ENCODE data around the gene SH2D1B.

Gene SH2D1B

DNA sequence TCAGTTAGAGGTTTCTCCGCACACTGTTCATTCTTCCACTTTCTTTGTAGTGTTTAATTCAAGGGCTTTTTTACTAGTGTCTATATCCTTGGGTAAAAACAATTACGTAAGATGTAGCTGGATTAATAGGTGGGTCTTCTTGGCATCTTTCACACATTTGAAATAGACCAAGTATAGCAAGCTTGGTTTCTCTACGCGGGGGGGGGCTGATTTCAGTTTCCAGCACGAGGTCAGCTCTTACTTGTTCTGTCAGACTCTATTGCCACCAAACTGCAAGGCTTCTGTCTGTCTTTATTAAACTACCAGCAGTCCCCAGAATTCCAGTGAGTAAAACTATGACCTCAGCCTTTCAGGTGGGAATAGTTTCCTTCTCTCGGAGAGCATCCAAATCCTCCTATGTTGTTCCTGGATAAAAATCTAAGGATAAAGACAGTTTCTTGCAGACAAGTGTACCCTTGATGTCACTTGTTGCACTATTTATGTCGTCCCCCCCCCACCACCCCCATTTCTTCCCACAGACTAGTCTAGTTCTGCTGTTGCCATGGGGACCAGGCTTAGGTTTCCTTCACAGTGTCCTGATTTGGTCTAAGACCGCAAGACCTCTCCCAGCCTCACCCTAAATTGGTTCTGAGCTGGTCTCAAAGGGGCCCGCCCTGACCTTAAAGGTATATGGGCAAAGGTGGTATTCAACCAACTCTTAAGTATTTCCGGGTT is 52.3 kb downstream of the SH2D1B start:
- DNase-seq: no peak

DNA sequence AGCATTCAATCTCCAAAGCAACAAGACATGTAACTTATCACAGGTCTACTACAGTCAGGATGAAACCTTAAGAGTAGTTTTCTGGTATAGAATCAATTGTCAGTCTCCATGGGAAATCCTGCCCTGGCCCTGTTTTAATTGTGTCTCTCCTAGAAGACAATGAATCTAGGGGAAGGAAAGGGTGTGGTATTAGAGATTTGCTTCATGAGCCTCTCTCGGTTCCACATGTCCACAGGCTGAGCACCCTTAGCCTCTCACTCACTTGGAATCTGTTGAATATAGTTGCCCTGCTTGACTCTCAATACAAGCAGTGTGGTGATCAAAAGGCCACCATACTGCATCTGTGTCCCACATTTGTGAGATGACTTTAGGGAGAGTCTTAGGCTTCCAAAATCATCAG is 53.0 kb downstream of the SH2D1B start:
- no peak for DNase-seq

DNA sequence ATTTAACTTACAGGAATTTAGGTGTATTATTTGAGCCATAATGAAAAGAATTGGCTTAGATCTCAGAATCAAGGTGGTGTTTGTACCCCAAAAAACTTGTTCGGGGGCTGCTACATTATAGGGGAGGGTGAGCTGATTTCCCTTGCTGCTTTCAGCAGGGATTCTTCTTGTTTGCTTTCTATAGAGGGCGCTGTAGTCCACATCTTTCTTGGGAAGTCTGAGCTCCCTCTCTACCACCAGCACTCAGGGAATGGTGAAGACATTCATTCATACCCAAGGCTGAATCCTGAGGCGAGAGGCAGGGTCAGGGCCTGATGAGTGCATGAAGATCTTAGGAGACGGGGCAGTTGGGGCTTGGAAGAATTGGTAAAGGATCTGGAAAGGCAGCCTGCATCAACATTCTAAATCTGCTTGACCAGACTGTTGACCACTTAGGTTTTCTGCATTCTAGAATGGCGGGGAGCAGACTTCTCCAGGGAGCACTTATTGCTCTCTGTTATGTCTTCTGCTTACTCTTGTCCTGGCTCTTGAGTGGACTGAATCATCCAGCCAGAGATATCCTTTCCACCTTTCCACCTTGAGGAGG is 54.2 kb downstream of the SH2D1B start:
- peak; percentile 47 for DNase-seq

DNA sequence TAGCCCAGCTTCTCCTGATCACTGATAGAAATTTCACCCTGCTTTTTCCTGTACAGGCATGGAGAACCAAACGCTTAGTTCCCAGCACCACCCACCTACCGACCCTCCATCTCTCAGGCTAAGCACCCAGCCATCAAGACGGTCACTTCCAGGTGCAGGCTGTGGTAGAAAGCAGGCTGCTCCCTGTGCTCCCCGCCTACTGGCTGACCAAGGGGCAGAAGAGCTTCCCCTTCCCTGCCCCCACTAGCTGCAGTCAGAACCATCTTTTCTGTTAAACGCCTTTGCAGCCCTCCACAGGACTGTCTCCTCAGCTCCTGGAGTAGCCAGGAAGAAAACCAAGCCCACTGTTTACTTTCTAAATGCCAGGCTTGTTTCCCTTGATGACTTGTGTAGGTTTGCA is 58.2 kb downstream of the SH2D1B start:
- no peak for DNase-seq

DNA sequence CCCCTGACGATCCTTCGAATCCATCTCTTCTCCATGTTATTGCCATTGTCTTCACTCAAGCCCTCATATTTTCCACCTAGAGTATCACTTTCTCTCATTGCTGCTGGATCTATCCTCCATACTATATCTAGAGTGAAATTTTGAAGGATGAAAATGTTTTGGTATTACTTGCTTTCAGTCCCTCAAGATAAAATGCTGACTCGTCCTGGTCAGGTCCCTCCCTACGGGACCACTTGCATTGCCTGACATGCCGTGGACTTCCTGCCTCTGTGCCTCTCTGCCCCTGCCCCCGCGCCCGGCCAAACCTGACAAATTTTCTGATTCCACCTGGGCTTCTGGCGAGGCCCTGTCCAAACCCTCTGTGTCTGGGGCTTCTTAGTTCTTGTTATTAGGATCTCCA is 58.9 kb downstream of the SH2D1B start:
- DNase-seq: no peak

DNA sequence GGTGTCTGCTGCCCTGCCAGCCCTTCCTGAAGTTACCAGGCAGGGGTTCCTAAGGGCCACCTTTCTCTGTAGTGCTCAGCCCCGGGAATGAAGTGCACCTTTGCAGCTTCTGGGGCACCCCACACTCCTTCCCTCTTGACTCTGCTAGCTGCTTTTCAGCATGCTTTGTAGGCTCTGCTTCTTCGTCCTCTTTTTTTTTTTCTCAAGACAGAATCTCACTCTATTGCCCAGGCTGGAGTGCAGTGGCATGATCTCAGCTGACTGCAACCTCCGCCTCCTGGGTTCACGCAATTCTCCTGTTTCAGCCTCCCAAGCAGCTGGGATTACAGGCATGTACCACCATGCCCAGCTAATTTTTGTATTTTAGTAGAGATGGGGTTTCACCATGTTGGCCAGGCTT is 60.1 kb downstream of the SH2D1B start:
- DNase-seq: peak; percentile 35

DNA sequence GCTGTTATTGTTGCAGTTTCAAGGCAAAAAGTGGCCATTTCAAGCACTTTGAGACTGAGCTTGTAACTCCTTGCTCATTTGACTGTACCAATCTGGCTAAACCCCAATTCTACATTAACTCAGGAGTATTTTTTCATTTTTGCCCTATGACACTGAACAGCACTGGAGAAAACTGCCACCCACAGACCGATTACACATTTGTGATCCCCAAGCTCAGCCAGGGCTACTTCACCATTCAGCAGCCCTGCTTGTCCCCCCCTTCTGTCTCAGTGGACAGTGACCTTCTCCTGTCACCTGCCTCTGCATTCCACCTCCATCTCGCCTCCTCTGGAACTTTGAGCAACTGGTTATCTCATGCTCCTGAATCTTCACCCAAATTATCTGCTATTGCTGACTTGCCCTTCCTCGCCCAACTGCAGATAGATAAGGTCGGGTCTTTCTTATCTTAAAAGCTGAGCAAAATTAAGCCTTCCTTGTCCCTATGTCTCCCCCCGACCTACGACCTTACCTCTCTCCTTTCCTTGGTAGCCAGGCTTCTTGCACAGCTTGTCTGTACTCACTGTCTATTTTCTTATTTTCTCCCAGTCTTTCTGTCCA is 60.6 kb downstream of the SH2D1B start:
- no peak for DNase-seq

DNA sequence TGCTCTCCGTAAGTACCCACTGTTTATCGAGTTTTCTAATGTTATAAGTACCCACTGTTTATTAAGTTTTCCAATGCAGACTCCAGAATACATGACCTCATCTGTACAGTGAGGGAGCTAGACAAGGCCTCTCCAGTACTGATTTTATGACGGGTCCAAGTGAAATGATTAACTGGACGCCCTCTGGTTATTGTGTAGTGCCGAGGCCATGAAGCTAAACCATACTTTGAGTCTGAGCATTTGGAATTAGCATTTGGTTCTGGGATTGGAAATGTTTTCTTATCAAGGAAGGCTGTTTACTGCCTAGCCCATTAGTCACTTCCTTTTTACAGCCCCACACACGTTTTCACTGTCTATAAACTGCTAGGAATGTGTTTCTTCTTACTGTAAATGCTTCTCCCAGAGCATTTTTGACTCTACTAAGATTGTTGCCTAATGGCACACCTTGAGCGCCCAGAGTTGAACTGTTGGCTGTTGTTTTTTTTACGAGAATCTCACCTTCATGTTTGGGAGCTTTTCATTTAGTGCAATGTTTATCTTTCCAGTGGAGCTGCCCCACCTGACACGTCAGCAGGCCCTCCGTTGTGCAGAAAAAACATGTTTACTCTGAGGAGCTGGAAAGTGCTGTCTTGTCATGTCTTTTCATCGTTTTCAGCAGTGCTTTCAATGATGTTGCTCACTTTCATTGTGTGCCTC is 62.2 kb downstream of the SH2D1B start:
- DNase-seq: no peak

DNA sequence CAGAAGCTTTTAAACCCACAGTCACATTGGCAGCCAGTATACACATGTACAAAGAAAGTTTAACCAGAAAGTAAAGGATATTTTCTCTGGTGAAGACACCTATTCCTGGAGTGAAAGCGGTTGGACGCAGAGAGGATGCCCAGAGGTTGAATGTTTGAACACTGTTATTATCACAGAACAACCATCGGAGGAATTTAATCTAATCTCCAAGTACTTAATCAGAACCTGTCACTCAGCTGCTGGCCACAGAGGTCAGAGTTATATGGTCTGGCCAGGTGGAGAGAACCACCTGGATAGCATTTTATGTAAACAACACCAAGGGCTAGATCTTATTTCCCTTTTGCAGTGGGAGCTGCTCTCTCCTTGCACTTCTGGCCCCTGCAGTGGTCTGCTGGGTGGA is 64.7 kb downstream of the SH2D1B start:
- DNase-seq: no peak

Data from suppressor macrophage treated with lipopolysaccharide for 4 hours (primary cell).